Prostate gland (tissue), 2 donors: Measurements from ENCODE around the gene ITGB2. TPM values are rescaled to one million over a fixed set of nuclear protein-coding genes. Genes with fewer than 3 reads are reported as not detected.

Experiments used
- DNase-seq: peaks from one replicate; pipeline ENCODE4 v3.0.0-alpha.2; 2019; ENCODE audit warnings: low spot score
- H3K27ac ChIP-seq, 2 donors: fragments of 200-600 bp; sonication (generic); 2 replicates each; pipeline ENCODE4 v1.5.1; 2017 to 2019
- H3K27me3 ChIP-seq: fragments of 200-600 bp; sonication (generic); replicated peaks from 2 replicates; pipeline ENCODE4 v1.5.1; 2019; ENCODE audit not compliant: insufficient read depth
- H3K36me3 ChIP-seq, 2 donors: fragments of 200-600 bp; sonication (generic); 1 replicate in 1 of 2; 2 replicates in 1 of 2; pipeline versions ENCODE4 v1.5.1 to v1.8.1; 2017 to 2019
- H3K4me1 ChIP-seq: fragments of 200-600 bp; sonication (generic); replicated peaks from 2 replicates; pipeline ENCODE4 v1.5.1; 2019
- H3K4me3 ChIP-seq, 2 donors: fragments of 200-600 bp; sonication (generic); 2 replicates each; pipeline ENCODE4 v1.5.1; 2017 to 2019
- H3K9me3 ChIP-seq: fragments of 200-600 bp; sonication (generic); 2 replicates; pipeline ENCODE4 v1.5.1; 2017
- CTCF ChIP-seq, 4 experiments: fragments of 200-600 bp in 2 of 4; fragments of 450-650 bp in 2 of 4; sonication (generic) in 2 of 4; IDR thresholded peaks; 1 replicate in 3 of 4; 2 replicates in 1 of 4; pipeline ENCODE4 v1.5.1; 2016 to 2019; ENCODE audit warnings: antibody characterized with exemption in 4 of 4, mild to moderate bottlenecking in 2 of 4, moderate library complexity in 2 of 4
- POLR2A ChIP-seq: fragments of 450-650 bp; IDR thresholded peaks from one replicate; pipeline ENCODE4 v1.6.1; 2016; ENCODE audit warnings: antibody characterized with exemption, mild to moderate bottlenecking
- POLR2AphosphoS5 ChIP-seq: sonication (generic); formaldehyde crosslinking; IDR thresholded peaks from one replicate; pipeline ENCODE4 v1.6.1; 2017; ENCODE audit warnings: antibody characterized with exemption
- WGBS: methylation state at CpG from one replicate; pipeline ENCODE4 v1.1.5; 2018; 5-methylcytosine and 5-hydroxymethylcytosine counted together
- intact Hi-C: fragments of 100-400 bp; cut with DNase I; formaldehyde crosslinking; loops from one replicate; pipeline ENCODE4 v1.14.2; 2022
- total RNA-seq, 2 donors: library from RNA; depleted of rRNA; stranded (reverse); fragments of >200 nt; gene quantifications; one replicate each; pipeline ENCODE4 v1.1.0, GENCODE V29; 2016

ITGB2 gene
- total RNA-seq, 2 donors from 2014 or later, result 23.1 to 56.1 TPM

DNA sequence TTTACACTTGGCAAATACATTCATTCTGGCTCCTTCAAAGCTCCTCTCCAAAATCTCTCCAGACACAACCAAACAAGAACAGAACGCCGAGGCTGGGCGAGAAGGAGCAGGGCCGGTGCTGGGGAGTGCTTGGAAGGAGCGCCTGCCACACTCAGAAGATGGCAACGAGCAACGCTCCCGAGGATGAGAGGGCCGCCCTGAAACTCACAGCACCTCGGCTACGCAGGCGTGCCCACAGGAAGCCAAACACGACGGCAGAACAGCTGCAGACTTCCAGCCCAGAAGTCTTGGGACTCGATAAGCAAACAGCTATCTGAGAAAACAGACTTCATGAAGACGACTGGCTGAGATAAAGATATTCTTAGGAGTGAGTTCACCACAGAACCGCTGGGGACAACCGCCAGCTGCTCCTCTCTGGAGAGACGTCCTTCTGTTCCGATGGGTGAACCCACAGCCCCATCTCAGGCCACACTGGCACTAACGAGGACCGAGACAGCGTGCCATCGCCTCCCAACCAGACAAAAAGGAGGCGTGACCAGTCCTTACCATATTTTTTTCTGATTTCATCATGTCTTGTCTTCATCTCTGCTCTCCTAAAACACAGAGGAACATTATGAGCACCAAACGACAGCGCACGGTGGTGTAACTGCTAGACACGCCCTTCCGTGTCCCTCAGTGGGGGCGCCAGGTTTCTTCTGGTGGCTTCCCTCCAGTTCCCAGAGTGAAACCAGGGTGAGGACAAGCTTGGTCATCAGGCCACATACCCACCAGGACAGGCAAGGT is 65.8 kb downstream of the ITGB2 start:
- intact Hi-C loops, result no loop called here
- DNase-seq, result no peak
- Histone ChIP-seq H3K4me1 (no peaks in the 10 kb centered on the region), H3K9me3 (no peaks in the 10 kb centered on the region), H3K4me3 (no peak overlapping the region), H3K36me3 (peaks cover 3 to 31% of the 10 kb centered on the region in 2 donors), H3K27ac (no peak overlapping the region), H3K27me3 (no peaks in the 10 kb centered on the region)
- WGBS, result 86% methylated on average over 31 of the region's 31 CpGs
- no peak for TF ChIP-seq POLR2AphosphoS5
- no peak for TF ChIP-seq CTCF (IDR thresholded peaks at IDR 0.05)
- TF ChIP-seq POLR2A, result no peak

- intact Hi-C loops, result no loop called here
- Histone ChIP-seq H3K36me3 (peaks cover 3 to 31% of the 10 kb centered on the region in 2 donors), H3K9me3 (no peaks in the 10 kb centered on the region), H3K4me1 (no peaks in the 10 kb centered on the region), H3K4me3 (no peak overlapping the region), H3K27me3 (no peaks in the 10 kb centered on the region), H3K27ac (no peak overlapping the region)
- TF ChIP-seq CTCF (IDR thresholded peaks at IDR 0.05), result no peak
- no peak for TF ChIP-seq POLR2AphosphoS5
- TF ChIP-seq POLR2A, result no peak
- DNase-seq, result no peak
- WGBS, result 89% methylated on average over 14 of the region's 14 CpGs
These were observed 66.4 kb downstream of the ITGB2 start for GRCh38 chr21:44854391-44854663.

DNA sequence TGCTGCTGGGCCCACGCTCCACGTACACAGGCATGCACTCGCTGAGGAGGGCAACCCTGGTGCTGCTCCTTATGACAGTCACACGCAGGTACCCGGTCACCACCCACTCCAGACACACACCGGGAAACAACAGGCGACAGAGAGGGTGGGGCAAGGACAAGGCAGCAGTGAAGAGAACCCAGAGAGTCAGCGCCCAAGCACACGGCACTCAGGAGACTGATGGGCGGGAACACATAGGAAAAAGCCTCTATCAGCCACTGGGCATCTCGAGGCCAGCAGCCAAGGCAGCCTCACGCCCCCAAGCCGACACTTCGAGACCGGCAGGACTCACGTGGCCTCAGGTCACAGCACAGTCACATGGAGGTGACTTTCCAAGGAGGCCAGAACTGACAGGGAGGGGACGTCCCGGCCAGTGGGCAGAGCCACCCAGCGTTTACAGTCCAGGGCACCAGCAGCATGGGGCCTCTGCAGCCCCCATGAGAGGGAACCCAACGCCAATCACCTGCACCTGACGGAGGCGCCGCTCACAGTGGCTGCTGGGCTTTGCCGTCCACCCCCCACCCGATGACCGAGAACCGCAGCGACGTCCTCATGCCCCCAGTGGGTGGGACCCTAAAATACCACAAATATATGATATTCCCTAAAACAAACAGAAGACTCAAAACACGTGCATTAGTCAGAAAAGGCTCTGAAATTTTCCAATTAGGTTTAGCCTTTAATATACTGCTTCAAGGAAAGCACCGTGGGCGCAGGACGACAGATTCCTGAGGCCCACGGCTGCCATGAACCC is 66.9 kb downstream of the ITGB2 start:
- DNase-seq, result no peak
- peaks cover 3 to 31% of the 10 kb centered on the region in 2 donors for H3K36me3 ChIP-seq
- H3K27ac ChIP-seq, result no peak overlapping the region
- no peak overlapping the region for H3K4me3 ChIP-seq
- no peaks in the 10 kb centered on the region for H3K27me3 ChIP-seq
- TF ChIP-seq POLR2AphosphoS5, result no peak
- TF ChIP-seq POLR2A, result no peak
- no peak for TF ChIP-seq CTCF (IDR thresholded peaks at IDR 0.05)
- H3K4me1 ChIP-seq, result no peaks in the 10 kb centered on the region
- intact Hi-C loops, result no loop called here
- 82% methylated on average over 34 of the region's 34 CpGs for WGBS
- no peaks in the 10 kb centered on the region for H3K9me3 ChIP-seq

GRCh38 chr21:44850905-44851657 is 69.6 kb downstream of the ITGB2 start:
- no peak for DNase-seq
- intact Hi-C loops, result no loop called here
- Histone ChIP-seq H3K4me3 (no peak overlapping the region), H3K27ac (no peak overlapping the region), H3K4me1 (peaks cover 9% of the 10 kb centered on the region), H3K36me3 (peaks cover 3 to 30% of the 10 kb centered on the region in 2 donors), H3K9me3 (no peaks in the 10 kb centered on the region), H3K27me3 (no peaks in the 10 kb centered on the region)
- 81% methylated on average over 26 of the region's 26 CpGs for WGBS
- TF ChIP-seq POLR2A (no peak), CTCF (IDR thresholded peaks at IDR 0.05) (no peak), POLR2AphosphoS5 (no peak)
